Endothelial cell of umbilical vein (primary cell): Measurements from ENCODE around the gene CREG1. TPM values are rescaled to one million over a fixed set of nuclear protein-coding genes. Genes with fewer than 3 reads are reported as not detected.

Source experiments
- BruUV-seq: library from RNA; stranded (reverse); fragments of 400-500 nt; replicated peaks from 2 replicates; lab custom pipeline; 2021; lab: Mats Ljungman, UMichigan
- CTCF ChIA-PET: fragments of 300-600, 350-600 bp; sonication (Branson Sonifier 250); formaldehyde crosslinking; loops from one replicate; lab custom pipeline; 2021; ENCODE audit warnings: antibody characterized with exemption, inconsistent platforms; lab: Charles Lee
- POLR2A ChIA-PET: fragments of 300-600, 350-600 bp; sonication (Branson Sonifier 250); formaldehyde crosslinking; loops from one replicate; lab custom pipeline; 2021; ENCODE audit warnings: antibody characterized with exemption, inconsistent platforms; lab: Charles Lee
- DNase-seq: peaks from one replicate; pipeline ENCODE4 v3.0.0-alpha.2; 2011; ENCODE audit warnings: low read depth, low spot score
- FAIRE-seq: peaks from 2 replicates; lab custom pipeline; 2011; peaks lifted over from hg19 to GRCh38; lab: Jason Lieb, UNC
- H2AFZ ChIP-seq: 2 replicates; pipeline ENCODE4 v1.6.0; 2012; ENCODE audit warnings: low read depth, low read length, control low read depth, inconsistent platforms
- H3K27ac ChIP-seq: 2 replicates; pipeline ENCODE4 v1.5.1; 2011; ENCODE audit warnings: low read depth, mild to moderate bottlenecking, control low read depth, low read length, moderate library complexity; ENCODE audit not compliant: insufficient read depth
- H3K27me3 ChIP-seq, 2 experiments: 2 replicates each; pipeline versions ENCODE4 v1.6.0 to v1.6.1; 2011; ENCODE audit warnings: low read length in 2 of 2, mixed read lengths in 1 of 2; ENCODE audit not compliant: control insufficient read depth in 2 of 2, insufficient read depth in 2 of 2
- H3K36me3 ChIP-seq, 2 experiments: 2 replicates in 1 of 2; 3 replicates in 1 of 2; pipeline ENCODE4 v1.5.1; 2011; ENCODE audit warnings: low read length in 2 of 2, mild to moderate bottlenecking in 1 of 2, moderate library complexity in 1 of 2; ENCODE audit not compliant: control insufficient read depth in 2 of 2, insufficient read depth in 2 of 2; ENCODE audit errors: extremely low read depth in 1 of 2
- H3K4me1 ChIP-seq: 3 replicates; pipeline ENCODE4 v1.5.1; 2011; ENCODE audit warnings: mild to moderate bottlenecking, low read length; ENCODE audit not compliant: control insufficient read depth, insufficient read depth; ENCODE audit errors: extremely low read depth
- H3K4me2 ChIP-seq: 2 replicates; pipeline ENCODE4 v1.6.1; 2011; ENCODE audit warnings: low read length, control low read depth, mixed read lengths; ENCODE audit not compliant: insufficient read depth
- H3K4me3 ChIP-seq, 3 experiments: fragments of 200-600 bp in 1 of 3; sonication (generic), shearing (Covaris generic) in 1 of 3; replicated peaks in 1 of 3; 2 replicates each; pipeline ENCODE4 v1.5.1; 2011 to 2016; ENCODE audit warnings: control low read depth in 3 of 3, low read length in 3 of 3, mild to moderate bottlenecking in 2 of 3, inconsistent platforms in 1 of 3, low read depth in 1 of 3, moderate library complexity in 1 of 3; ENCODE audit not compliant: insufficient read depth in 1 of 3
- H3K79me2 ChIP-seq: 2 replicates; pipeline ENCODE4 v1.6.0; 2012; ENCODE audit warnings: low read length, inconsistent platforms; ENCODE audit not compliant: control insufficient read depth, insufficient read depth
- H3K9ac ChIP-seq: replicated peaks from 2 replicates; pipeline ENCODE3; 2011; ENCODE audit warnings: low read length, control low read depth; ENCODE audit not compliant: insufficient read depth; ENCODE audit errors: extremely low read depth
- H3K9me1 ChIP-seq: replicated peaks from 3 replicates; pipeline ENCODE4 v1.6.0; 2011; ENCODE audit warnings: mild to moderate bottlenecking, low read length; ENCODE audit not compliant: control insufficient read depth, insufficient read depth; ENCODE audit errors: extremely low read depth
- H3K9me3 ChIP-seq: replicated peaks from 2 replicates; pipeline ENCODE4 v1.5.1; 2012; ENCODE audit warnings: low read length, inconsistent platforms; ENCODE audit not compliant: control insufficient read depth, insufficient read depth
- H4K20me1 ChIP-seq: replicated peaks from 2 replicates; pipeline ENCODE3; 2011; ENCODE audit warnings: mild to moderate bottlenecking, low read length; ENCODE audit not compliant: control insufficient read depth, insufficient read depth; ENCODE audit errors: extremely low read depth
- CTCF ChIP-seq, 2 donors: IDR thresholded peaks; 1 replicate in 1 of 2; 2 replicates in 1 of 2; pipeline ENCODE4 v1.5.1; 2011; ENCODE audit warnings: low read length in 2 of 2, mild to moderate bottlenecking in 2 of 2, moderate library complexity in 2 of 2, control low read depth in 1 of 2, inconsistent platforms in 1 of 2, low read depth in 1 of 2; ENCODE audit not compliant: insufficient read depth in 1 of 2; ENCODE audit errors: extremely low read depth in 1 of 2
- EZH2 ChIP-seq: IDR thresholded peaks from 2 replicates; pipeline ENCODE4 v1.6.1; 2012; ENCODE audit warnings: borderline replicate concordance, low read depth, mild to moderate bottlenecking, moderate library complexity, low read length, inconsistent platforms; ENCODE audit not compliant: severe bottlenecking
- FOS ChIP-seq: IDR thresholded peaks from 2 replicates; pipeline ENCODE4 v1.6.1; 2011; ENCODE audit warnings: mild to moderate bottlenecking, low read length, moderate library complexity, borderline replicate concordance; ENCODE audit not compliant: insufficient read depth
- GATA2 ChIP-seq: IDR thresholded peaks from 2 replicates; pipeline ENCODE4 v1.7.0; 2011; ENCODE audit warnings: low read depth, mild to moderate bottlenecking, moderate library complexity, mixed read lengths, low read length; ENCODE audit not compliant: insufficient read length, insufficient read depth
- JUN ChIP-seq: IDR thresholded peaks from 2 replicates; pipeline ENCODE4 v1.6.1; 2011; ENCODE audit warnings: borderline replicate concordance, low read depth; ENCODE audit not compliant: insufficient read length, insufficient read depth
- MAX ChIP-seq: IDR thresholded peaks from 2 replicates; pipeline ENCODE4 v1.6.1; 2011; ENCODE audit not compliant: insufficient read depth, insufficient read length
- MYC ChIP-seq: IDR thresholded peaks from one replicate; pipeline ENCODE4 v1.6.1; 2011; ENCODE audit warnings: mild to moderate bottlenecking, low read depth, low read length
- POLR2A ChIP-seq: IDR thresholded peaks from 2 replicates; pipeline ENCODE4 v1.6.1; 2012; ENCODE audit warnings: low read depth, mild to moderate bottlenecking, control low read depth, low read length
- POLR2AphosphoS5 ChIP-seq: IDR thresholded peaks from 2 replicates; pipeline ENCODE4 v1.6.1; 2012; ENCODE audit warnings: low read depth, mild to moderate bottlenecking, control low read depth, low read length, moderate library complexity; ENCODE audit not compliant: insufficient read depth
- dilution Hi-C: fragments of 300-500 bp; cut with MboI; formaldehyde crosslinking; loops from one replicate; pipeline ENCODE4 v1.15.0; 2019; ENCODE audit warnings: low sequenced_read_pairs; ENCODE audit not compliant: extremely low pct_ligation_motif_present
- intact Hi-C: fragments of 100-400 bp; cut with micrococcal nuclease; formaldehyde crosslinking; loops from one replicate; pipeline ENCODE4 v1.10.0; 2022
- polyA plus RNA-seq, 4 experiments: library from polyadenylated mRNA; depleted of rRNA in 3 of 4; stranded (reverse) in 3 of 4; unstranded in 1 of 4; fragments of >200 nt; gene quantifications; 2 replicates each; pipeline versions ENCODE4 v1.2.1 to v1.2.3, GENCODE V29; 2011 to 2012; ENCODE audit warnings: missing spikeins in 1 of 4
- total RNA-seq: library from RNA; stranded (reverse); gene quantifications from 2 replicates; pipeline ENCODE4 v1.2.3, GENCODE V29; 2021

CREG1 gene
- total and polyA plus RNA-seq, 2 donors (not counting 3 experiments of a cell fraction or from before 2014, with no cell fraction given): 10.3 to 15.8 TPM

- intact Hi-C loops: no loop called here
- CTCF ChIA-PET: no interaction called here
- BruUV-seq: no TSS peak
- no peak overlapping the region for H2AFZ ChIP-seq
- H3K9me3 ChIP-seq: no peaks in the 10 kb centered on the region
- H3K36me3 ChIP-seq: no peaks in the 10 kb centered on the region
- H4K20me1 ChIP-seq: no peaks in the 10 kb centered on the region
- no peak overlapping the region for H3K4me3 ChIP-seq
- no peaks in the 10 kb centered on the region for H3K79me2 ChIP-seq
- H3K27me3 ChIP-seq: no peaks in the 10 kb centered on the region
- no peak overlapping the region for H3K27ac ChIP-seq
- POLR2A ChIA-PET: interaction anchor here (0.7 kb wide), 1 partner anchor 43 kb away, joined by 3 read pairs; no protein-coding TSS in a partner anchor
- dilution Hi-C loops: no loop called here
- H3K9me1 ChIP-seq: no peaks in the 10 kb centered on the region
- no peaks in the 10 kb centered on the region for H3K4me1 ChIP-seq
- TF ChIP-seq POLR2A (no peak), CTCF (IDR thresholded peaks at IDR 0.05; ENCODE audit: extremely low read depth in 1 of 2, insufficient read depth in 1 of 2, low read depth in 1 of 2, low read length in 2 of 2) (no peak), JUN (no peak), MAX (no peak), POLR2AphosphoS5 (no peak), EZH2 (no peak), MYC (no peak), GATA2 (no peak), FOS (no peak)
- FAIRE-seq (no peak), DNase-seq (no peak)
- H3K4me2 ChIP-seq: no peak overlapping the region
- no peak overlapping the region for H3K9ac ChIP-seq
Observed at GRCh38 chr1:167588361-167588760, 34.8 kb upstream of the CREG1 start.
